SK-N-SH treated with all-trans-retinoic acid at 6 μM for 48 hours (cell line): ENCODE data around the gene CGA.

Experiments
- ARNTL ChIP-seq: fragments of 450-650 bp; formaldehyde crosslinking; IDR thresholded peaks from 2 replicates; pipeline ENCODE4 v1.5.0; 2020; ENCODE audit warnings: low read depth, mild to moderate bottlenecking, moderate library complexity, borderline replicate concordance
- CSDC2 ChIP-seq: fragments of 250-450 bp; sonication (Bioruptor Pico); IDR thresholded peaks from 2 replicates; pipeline ENCODE4 v1.5.0; 2020; ENCODE audit warnings: mild to moderate bottlenecking, moderate library complexity
- OSR1 ChIP-seq: fragments of 250-450 bp; sonication (Bioruptor Pico); IDR thresholded peaks from 2 replicates; pipeline ENCODE4 v1.8.0; 2022; ENCODE audit warnings: moderate library complexity, mild to moderate bottlenecking, inconsistent platforms
- POU6F1 ChIP-seq: fragments of 250-450 bp; sonication (Bioruptor Pico); IDR thresholded peaks from 2 replicates; pipeline ENCODE4 v1.8.0; 2021; ENCODE audit warnings: low read depth, mild to moderate bottlenecking, moderate library complexity, borderline replicate concordance
- PPARA ChIP-seq: fragments of 250-450 bp; sonication (Bioruptor Pico); IDR thresholded peaks from 2 replicates; pipeline ENCODE4 v1.5.0; 2020; ENCODE audit warnings: mild to moderate bottlenecking, borderline replicate concordance
- RARB ChIP-seq: fragments of 250-450 bp; sonication (Bioruptor Pico); IDR thresholded peaks from 2 replicates; pipeline ENCODE4 v1.8.0; 2021; ENCODE audit warnings: mild to moderate bottlenecking, moderate library complexity
- SNAI2 ChIP-seq: fragments of 250-450 bp; sonication (Bioruptor Pico); IDR thresholded peaks from 2 replicates; pipeline ENCODE4 v1.5.0; 2020; ENCODE audit warnings: mild to moderate bottlenecking, moderate library complexity
- TCF4 ChIP-seq: fragments of 250-450 bp; sonication (Bioruptor Pico); IDR thresholded peaks from 2 replicates; pipeline ENCODE4 v1.8.0; 2021; ENCODE audit warnings: mild to moderate bottlenecking, moderate library complexity, borderline replicate concordance
- ZFP3 ChIP-seq: fragments of 250-450 bp; sonication (Bioruptor Pico); IDR thresholded peaks from 2 replicates; pipeline ENCODE4 v1.5.0; 2020; ENCODE audit warnings: mild to moderate bottlenecking, moderate library complexity
- ZNF565 ChIP-seq: fragments of 450-650 bp; formaldehyde crosslinking; conservative IDR thresholded peaks from 2 replicates; pipeline ENCODE4 v1.5.0; 2020; ENCODE audit warnings: low read depth, mild to moderate bottlenecking, moderate library complexity
- ZNF8 ChIP-seq: fragments of 450-650 bp; formaldehyde crosslinking; IDR thresholded peaks from 2 replicates; pipeline ENCODE4 v1.5.0; 2020; ENCODE audit warnings: mild to moderate bottlenecking, moderate library complexity
- TF ChIP-seq, protein P1 (sequence below): fragments of 250-450 bp; sonication (Bioruptor Pico); IDR thresholded peaks from 2 replicates; pipeline ENCODE4 v1.5.1; 2020; ENCODE audit warnings: low read depth, mild to moderate bottlenecking, moderate library complexity
- TF ChIP-seq, protein P2 (sequence below): fragments of 250-450 bp; sonication (Bioruptor Pico); IDR thresholded peaks from 2 replicates; pipeline ENCODE4 v1.5.0; 2020; ENCODE audit warnings: mild to moderate bottlenecking, moderate library complexity

GRCh38 chr6:87126501-87126900 lies 31.6 kb upstream of the CGA start:
- TF ChIP-seq SNAI2 (CRISPR knock-in tag) (no peak), TCF4 (CRISPR knock-in tag) (no peak), OSR1 (no peak), ZFP3 (CRISPR knock-in tag) (no peak), RARB (CRISPR knock-in tag) (no peak), POU6F1 (no peak), ZNF565 (CRISPR knock-in tag) (no peak), ZNF8 (CRISPR knock-in tag) (no peak), PPARA (CRISPR knock-in tag) (no peak), CSDC2 (CRISPR knock-in tag) (no peak), ARNTL (CRISPR knock-in tag) (no peak)
- TF ChIP-seq, protein P1, sequence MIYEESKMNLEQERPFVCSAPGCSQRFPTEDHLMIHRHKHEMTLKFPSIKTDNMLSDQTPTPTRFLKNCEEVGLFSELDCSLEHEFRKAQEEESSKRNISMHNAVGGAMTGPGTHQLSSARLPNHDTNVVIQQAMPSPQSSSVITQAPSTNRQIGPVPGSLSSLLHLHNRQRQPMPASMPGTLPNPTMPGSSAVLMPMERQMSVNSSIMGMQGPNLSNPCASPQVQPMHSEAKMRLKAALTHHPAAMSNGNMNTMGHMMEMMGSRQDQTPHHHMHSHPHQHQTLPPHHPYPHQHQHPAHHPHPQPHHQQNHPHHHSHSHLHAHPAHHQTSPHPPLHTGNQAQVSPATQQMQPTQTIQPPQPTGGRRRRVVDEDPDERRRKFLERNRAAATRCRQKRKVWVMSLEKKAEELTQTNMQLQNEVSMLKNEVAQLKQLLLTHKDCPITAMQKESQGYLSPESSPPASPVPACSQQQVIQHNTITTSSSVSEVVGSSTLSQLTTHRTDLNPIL (CRISPR knock-in tag) = no peak
- TF ChIP-seq, protein P2, sequence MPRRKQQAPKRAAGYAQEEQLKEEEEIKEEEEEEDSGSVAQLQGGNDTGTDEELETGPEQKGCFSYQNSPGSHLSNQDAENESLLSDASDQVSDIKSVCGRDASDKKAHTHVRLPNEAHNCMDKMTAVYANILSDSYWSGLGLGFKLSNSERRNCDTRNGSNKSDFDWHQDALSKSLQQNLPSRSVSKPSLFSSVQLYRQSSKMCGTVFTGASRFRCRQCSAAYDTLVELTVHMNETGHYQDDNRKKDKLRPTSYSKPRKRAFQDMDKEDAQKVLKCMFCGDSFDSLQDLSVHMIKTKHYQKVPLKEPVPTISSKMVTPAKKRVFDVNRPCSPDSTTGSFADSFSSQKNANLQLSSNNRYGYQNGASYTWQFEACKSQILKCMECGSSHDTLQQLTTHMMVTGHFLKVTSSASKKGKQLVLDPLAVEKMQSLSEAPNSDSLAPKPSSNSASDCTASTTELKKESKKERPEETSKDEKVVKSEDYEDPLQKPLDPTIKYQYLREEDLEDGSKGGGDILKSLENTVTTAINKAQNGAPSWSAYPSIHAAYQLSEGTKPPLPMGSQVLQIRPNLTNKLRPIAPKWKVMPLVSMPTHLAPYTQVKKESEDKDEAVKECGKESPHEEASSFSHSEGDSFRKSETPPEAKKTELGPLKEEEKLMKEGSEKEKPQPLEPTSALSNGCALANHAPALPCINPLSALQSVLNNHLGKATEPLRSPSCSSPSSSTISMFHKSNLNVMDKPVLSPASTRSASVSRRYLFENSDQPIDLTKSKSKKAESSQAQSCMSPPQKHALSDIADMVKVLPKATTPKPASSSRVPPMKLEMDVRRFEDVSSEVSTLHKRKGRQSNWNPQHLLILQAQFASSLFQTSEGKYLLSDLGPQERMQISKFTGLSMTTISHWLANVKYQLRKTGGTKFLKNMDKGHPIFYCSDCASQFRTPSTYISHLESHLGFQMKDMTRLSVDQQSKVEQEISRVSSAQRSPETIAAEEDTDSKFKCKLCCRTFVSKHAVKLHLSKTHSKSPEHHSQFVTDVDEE (CRISPR knock-in tag) = no peak
